ENCODE data around the gene LRRK1.
A peak's percentile ranks its signal among the peaks of the same experiment; 100 is the strongest.

- TF ChIP-seq CTCF (conservative IDR thresholded peaks at IDR 0.05; ENCODE audit: low read depth in 2 of 2) (peak; percentile 28 to 50; a peak in 2 of 4 replicates), EZH2phosphoT487 (IDR thresholded peaks at IDR 0.05; ENCODE audit: unreplicated experiment) (no peak), POLR2AphosphoS5 (IDR thresholded peaks at IDR 0.05; ENCODE audit: low read depth) (no peak), EZH2 (IDR thresholded peaks at IDR 0.05; ENCODE audit: low read depth, unreplicated experiment) (no peak), CREB1 (CRISPR knock-in tag; IDR thresholded peaks at IDR 0.05; ENCODE audit: low read depth) (no peak), REST (IDR thresholded peaks at IDR 0.05; ENCODE audit: unreplicated experiment) (no peak), JUNB (IDR thresholded peaks at IDR 0.05; ENCODE audit: unreplicated experiment) (no peak)
These were observed 13.3 kb upstream of the LRRK1 start for GRCh38 chr15:100905850-100906249.

All from GM23338 (cell line).